K562 (cell line): ENCODE results near the gene CRYBB1. TPM values are rescaled to one million over a fixed set of nuclear protein-coding genes. Genes with fewer than 3 reads are reported as not detected.

Source experiments
- ATAC-seq: fragments of 200-7000 bp; cut with Tn5 transposase; 3 replicates; pipeline ENCODE4 v1.9.1; 2020; ENCODE audit warnings: moderate library complexity
- BruUV-seq: library from RNA; stranded (reverse); fragments of 400-500 nt; replicated peaks from 2 replicates; lab custom pipeline; 2021; lab: Mats Ljungman, UMichigan
- CTCF ChIA-PET: fragments of 300-600 bp; formaldehyde crosslinking; extraction: SDS; loops from one replicate; lab custom pipeline; 2021; ENCODE audit warnings: low intra/inter-chr PET ratio; lab: Yijun Ruan, JAX
- POLR2A ChIA-PET: fragments of 300-600, 350-650 bp; sonication (Branson Sonifier 250); formaldehyde crosslinking; extraction: SDS; loops from one replicate; lab custom pipeline; 2021; ENCODE audit warnings: antibody characterized with exemption, inconsistent platforms; lab: Yijun Ruan, JAX
- DNase-seq, 4 experiments: peaks; one replicate each; pipeline versions ENCODE4 v3.0.0 to v3.0.0-alpha.2; 2011 to 2018; ENCODE audit warnings: low spot score in 3 of 4, mixed read lengths in 3 of 4; ENCODE audit errors: extremely low read depth in 1 of 4
- FAIRE-seq: peaks from 2 replicates; lab custom pipeline; 2011; peaks lifted over from hg19 to GRCh38; lab: Jason Lieb, UNC
- H2AFZ ChIP-seq: 2 replicates; pipeline ENCODE4 v1.6.0; 2011; ENCODE audit warnings: low read depth, low read length, control low read depth, inconsistent platforms
- H3K27ac ChIP-seq: fragments of 200-600 bp; 3 replicates; pipeline ENCODE4 v1.8.0; 2011; ENCODE audit warnings: low read depth, mild to moderate bottlenecking, control low read depth, inconsistent platforms, low read length, moderate library complexity, mixed read lengths; ENCODE audit errors: extremely low read depth
- H3K27me3 ChIP-seq, 2 experiments: fragments of 300-600 bp in 1 of 2; 2 replicates in 1 of 2; 3 replicates in 1 of 2; pipeline versions ENCODE4 v1.6.0 to v1.8.0; 2011; ENCODE audit warnings: inconsistent platforms in 2 of 2, low read length in 2 of 2, mild to moderate bottlenecking in 1 of 2, mixed read lengths in 1 of 2, moderate library complexity in 1 of 2; ENCODE audit not compliant: control insufficient read depth in 2 of 2, insufficient read depth in 2 of 2
- H3K36me3 ChIP-seq: fragments of 300-600 bp; 3 replicates; pipeline ENCODE4 v1.8.0; 2011; ENCODE audit warnings: mild to moderate bottlenecking, low read length, inconsistent platforms; ENCODE audit not compliant: control insufficient read depth, insufficient read depth
- H3K4me1 ChIP-seq, 2 experiments: fragments of 200-600 bp in 1 of 2; replicated peaks in 1 of 2; 2 replicates in 1 of 2; 3 replicates in 1 of 2; pipeline versions ENCODE4 v1.5.1 to v1.8.0; 2011; ENCODE audit warnings: inconsistent platforms in 2 of 2, low read length in 2 of 2, mild to moderate bottlenecking in 1 of 2, mixed read lengths in 1 of 2, moderate library complexity in 1 of 2; ENCODE audit not compliant: control insufficient read depth in 2 of 2, insufficient read depth in 2 of 2
- H3K4me2 ChIP-seq: 2 replicates; pipeline ENCODE4 v1.6.1; 2011; ENCODE audit warnings: low read length, control low read depth, inconsistent platforms, mixed read lengths; ENCODE audit not compliant: insufficient read depth
- H3K4me3 ChIP-seq: fragments of 200-600 bp; sonication (generic), shearing (Covaris generic); 2 replicates; pipeline ENCODE4 v1.5.1; 2016; ENCODE audit warnings: control low read depth, inconsistent platforms
- H3K79me2 ChIP-seq: fragments of 200-600 bp; 3 replicates; pipeline ENCODE4 v1.8.0; 2011; ENCODE audit warnings: low read length, inconsistent platforms; ENCODE audit not compliant: control insufficient read depth, insufficient read depth
- H3K9ac ChIP-seq, 2 experiments: 2 replicates each; pipeline versions ENCODE4 v1.6.0 to v1.6.1; 2011; ENCODE audit warnings: low read depth in 2 of 2, low read length in 2 of 2, control low read depth in 1 of 2, inconsistent platforms in 1 of 2, mild to moderate bottlenecking in 1 of 2, mixed read lengths in 1 of 2; ENCODE audit not compliant: insufficient read depth in 1 of 2
- H3K9me1 ChIP-seq: one replicate; pipeline ENCODE4 v1.6.0; 2011; ENCODE audit warnings: inconsistent platforms, mild to moderate bottlenecking, low read length, moderate library complexity; ENCODE audit not compliant: control insufficient read depth, insufficient read depth
- H3K9me3 ChIP-seq: replicated peaks from 2 replicates; pipeline ENCODE4 v1.5.1; 2011; ENCODE audit warnings: low read depth, low read length, inconsistent platforms; ENCODE audit not compliant: control insufficient read depth, insufficient read depth
- H4K20me1 ChIP-seq: replicated peaks from 2 replicates; pipeline ENCODE4 v1.6.1; 2011; ENCODE audit warnings: low read length, inconsistent platforms, mixed read lengths; ENCODE audit not compliant: control insufficient read depth, insufficient read depth
- ATF1 ChIP-seq, 2 experiments: fragments of 450-650 bp in 1 of 2; IDR thresholded peaks; 2 replicates each; pipeline ENCODE4 v1.6.1; 2016; ENCODE audit warnings: missing compliant biosample characterization in 1 of 2, missing genetic modification characterization in 1 of 2
- DMBX1 ChIP-seq: fragments of 250-450 bp; sonication (Bioruptor Pico); IDR thresholded peaks from 2 replicates; pipeline ENCODE4 v1.8.0; 2022; ENCODE audit warnings: inconsistent platforms, mild to moderate bottlenecking, moderate library complexity, borderline replicate concordance
- EP400 ChIP-seq: fragments of 450-650 bp; IDR thresholded peaks from 2 replicates; pipeline ENCODE4 v1.6.1; 2017; ENCODE audit warnings: antibody characterized with exemption, mild to moderate bottlenecking, moderate library complexity
- ESRRA ChIP-seq: fragments of 450-650 bp; IDR thresholded peaks from 2 replicates; pipeline ENCODE4 v1.6.1; 2014; ENCODE audit warnings: low read depth, mild to moderate bottlenecking, moderate library complexity, borderline replicate concordance
- ETV6 ChIP-seq, 3 experiments: fragments of 150-350 bp in 1 of 3; sonication (generic) in 1 of 3; formaldehyde crosslinking in 1 of 3; IDR thresholded peaks; 2 replicates each; pipeline versions ENCODE4 v1.6.1 to v1.8.0; 2014 to 2022; ENCODE audit warnings: borderline replicate concordance in 2 of 3, low read depth in 2 of 3, antibody characterized with exemption in 1 of 3, low read length in 1 of 3, mild to moderate bottlenecking in 1 of 3, missing genetic modification reagents in 1 of 3
- NR2C1 ChIP-seq, 2 experiments: fragments of 450-650 bp; IDR thresholded peaks; 2 replicates each; pipeline ENCODE4 v1.6.1; 2017; ENCODE audit warnings: mild to moderate bottlenecking in 2 of 2, antibody characterized with exemption in 1 of 2, inconsistent platforms in 1 of 2, missing compliant biosample characterization in 1 of 2, missing genetic modification characterization in 1 of 2
- PHF20 ChIP-seq: fragments of 450-650 bp; IDR thresholded peaks from 2 replicates; pipeline ENCODE4 v1.6.1; 2018; ENCODE audit not compliant: partially characterized antibody
- PTRF ChIP-seq: fragments of 450-650 bp; IDR thresholded peaks from 2 replicates; pipeline ENCODE4 v1.6.1; 2016; ENCODE audit warnings: mild to moderate bottlenecking, missing genetic modification characterization, missing compliant biosample characterization
- TEAD2 ChIP-seq: fragments of 450-650 bp; IDR thresholded peaks from 2 replicates; pipeline ENCODE4 v1.6.1; 2016; ENCODE audit warnings: missing genetic modification characterization, control low read depth, missing compliant biosample characterization
- ZNF668 ChIP-seq: fragments of 250-450 bp; sonication (Bioruptor Pico); IDR thresholded peaks from 2 replicates; pipeline ENCODE4 v1.8.0; 2022; ENCODE audit warnings: mild to moderate bottlenecking, inconsistent platforms
- WGBS: fragments of 100-300 bp; shearing (Covaris generic); methylation state at CpG from one replicate; pipeline ENCODE4 v1.1.6; 2016; ENCODE audit warnings: low coverage, mixed read lengths; ENCODE audit not compliant: insufficient coverage; ENCODE audit errors: missing lambda C conversion rate; 5-methylcytosine and 5-hydroxymethylcytosine counted together
- in situ Hi-C: fragments of 300-500 bp; cut with MboI; formaldehyde crosslinking; loops from 4 replicates; pipeline ENCODE4 v1.15.0; 2018; ENCODE audit warnings: inconsistent platforms, mixed read lengths
- intact Hi-C: fragments of 100-400 bp; cut with micrococcal nuclease; formaldehyde crosslinking; loops from 2 replicates; pipeline ENCODE4 v1.14.2; 2022
- polyA plus RNA-seq, 8 experiments: library from polyadenylated mRNA; depleted of rRNA in 4 of 8; stranded (reverse) in 5 of 8; unstranded in 3 of 8; fragments of >200 nt; fragmentation: Nextera tagmentation in 2 of 8; fragmentation: Illumina TruSeq in 1 of 8; extraction: Ambion mirVana in 2 of 8; extraction: Trizol in 1 of 8; gene quantifications; 2 replicates each; pipeline versions ENCODE4 v1.2.1 to v1.2.3, GENCODE V29; 2011 to 2014; ENCODE audit warnings: inconsistent platforms in 1 of 8, missing spikeins in 1 of 8
- total RNA-seq, 7 experiments: library from RNA; depleted of rRNA in 6 of 7; stranded (reverse); fragments of >200 nt in 6 of 7; fragmentation: Illumina TruSeq in 2 of 7; extraction: Trizol in 2 of 7; gene quantifications; 2 replicates each; pipeline versions ENCODE4 v1.2.1 to v1.2.3, GENCODE V29; 2011 to 2021; ENCODE audit warnings: low replicate concordance in 1 of 7
- TF ChIP-seq, protein P1 (sequence below), 2 experiments: fragments of 450-650 bp in 1 of 2; sonication (generic) in 1 of 2; formaldehyde crosslinking in 1 of 2; IDR thresholded peaks in 1 of 2; conservative IDR thresholded peaks in 1 of 2; 2 replicates each; pipeline versions ENCODE4 v1.6.1 to v1.8.1; 2016 to 2023; ENCODE audit warnings: mild to moderate bottlenecking in 2 of 2, moderate library complexity in 2 of 2, inconsistent platforms in 1 of 2, missing genetic modification reagents in 1 of 2
- TF ChIP-seq, protein P2 (sequence below): fragments of 450-650 bp; IDR thresholded peaks from 2 replicates; pipeline ENCODE4 v1.6.1; 2017; ENCODE audit warnings: antibody characterized with exemption, mild to moderate bottlenecking

Gene CRYBB1
- total and polyA plus RNA-seq, 9 of the 15 experiments (the other 6 are each of a cell fraction or from before 2014, with no cell fraction given), result 0.16 to 0.45 (median 0.33) TPM; not detected in 2

DNA sequence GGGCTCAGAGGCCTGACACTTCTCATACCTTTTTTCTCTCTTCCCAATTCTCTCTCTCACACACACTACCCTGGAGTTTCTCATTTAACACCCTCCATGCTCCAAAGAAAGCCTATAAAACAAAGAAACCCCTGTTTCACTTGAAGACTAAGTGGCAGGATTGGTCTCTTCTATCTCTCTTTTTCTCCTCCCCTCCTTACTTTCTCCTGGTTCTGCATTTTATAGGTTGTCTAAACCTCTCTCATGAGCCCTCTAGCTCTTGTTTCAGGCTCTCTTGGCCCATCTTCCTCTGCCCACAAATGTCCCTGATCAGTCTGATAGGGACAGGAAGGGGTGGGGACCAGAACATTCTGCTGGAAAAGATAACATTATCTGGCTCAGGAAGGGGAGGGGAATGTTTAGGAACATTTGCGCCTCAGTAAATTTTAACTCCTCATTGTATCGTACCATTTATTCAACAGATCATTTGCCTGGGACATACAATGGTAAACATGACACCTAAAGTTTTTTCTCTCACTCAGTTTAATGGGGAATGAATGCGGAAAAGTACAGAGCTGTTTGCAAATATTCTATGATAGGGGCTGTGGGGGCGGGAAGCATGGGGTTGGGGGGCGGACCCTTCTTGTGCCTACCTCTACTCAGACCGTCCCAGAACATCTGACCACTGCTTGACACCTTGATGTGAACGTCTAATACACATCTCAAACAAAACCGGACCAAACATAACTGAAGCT lies 14.8 kb upstream of the CRYBB1 start (continued):
- TF ChIP-seq ESRRA, result peak; percentile 67; the same call in 1 of the 2 replicates
- TF ChIP-seq, protein P1, sequence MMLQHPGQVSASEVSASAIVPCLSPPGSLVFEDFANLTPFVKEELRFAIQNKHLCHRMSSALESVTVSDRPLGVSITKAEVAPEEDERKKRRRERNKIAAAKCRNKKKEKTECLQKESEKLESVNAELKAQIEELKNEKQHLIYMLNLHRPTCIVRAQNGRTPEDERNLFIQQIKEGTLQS (IDR thresholded peaks at IDR 0.05), result no peak
- TF ChIP-seq, protein P1 (CRISPR knock-in tag; conservative IDR thresholded peaks at IDR 0.05), result no peak
- TF ChIP-seq ATF1 (CRISPR knock-in tag; IDR thresholded peaks at IDR 0.05), result no peak
- TF ChIP-seq ATF1 (tag; IDR thresholded peaks at IDR 0.05), result no peak

DNA sequence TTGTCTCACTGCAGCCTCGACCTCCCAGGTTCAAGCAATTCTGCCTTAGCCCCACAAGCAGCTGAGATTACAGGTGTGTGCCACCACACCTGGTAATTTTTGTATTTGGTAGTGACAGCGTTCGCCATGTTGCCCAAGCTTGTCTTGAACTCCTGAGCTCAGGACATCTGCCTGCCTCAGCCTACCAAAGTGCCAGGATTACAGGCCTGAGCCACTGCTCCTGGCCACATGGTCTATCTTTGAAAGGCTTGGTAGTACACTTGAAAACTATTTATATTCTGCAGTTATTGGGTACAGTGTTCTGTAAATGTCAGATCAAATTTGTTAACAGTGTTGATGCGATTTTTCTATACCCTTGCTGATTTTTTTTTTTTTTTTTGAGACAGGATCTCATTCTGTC lies 13.5 kb upstream of the CRYBB1 start:
- H4K20me1 ChIP-seq, result no peaks in the 10 kb centered on the region
- H3K4me1 ChIP-seq, result peaks cover 20 to 49% of the 10 kb centered on the region in 2 experiments
- peak overlapping the region; percentile 67 to 76; a peak in 3 of 4 replicates for H3K9ac ChIP-seq
- peak overlapping the region; percentile 75 for H2AFZ ChIP-seq
- CTCF ChIA-PET, result no interaction called here
- no TSS peak for BruUV-seq
- H3K27ac ChIP-seq, result peak overlapping the region; percentile 90
- peaks cover 4% of the 10 kb centered on the region for H3K9me1 ChIP-seq
- H3K27me3 ChIP-seq, result no peaks in the 10 kb centered on the region
- H3K36me3 ChIP-seq, result no peaks in the 10 kb centered on the region
- no peak for FAIRE-seq
- no peak for DNase-seq
- POLR2A ChIA-PET, result interaction anchor here (0.6 kb wide), 2 partner anchors 11 to 26 kb away, joined by 4 read pairs; no protein-coding TSS in a partner anchor
- H3K4me3 ChIP-seq, result no peak overlapping the region
- H3K9me3 ChIP-seq, result peaks cover 2% of the 10 kb centered on the region; the same call in 1 of the 2 replicates
- in situ Hi-C loops (no loop called here), intact Hi-C loops (no loop called here)
- H3K4me2 ChIP-seq, result peak overlapping the region; percentile 52
- no peak for ATAC-seq
- peaks cover 7% of the 10 kb centered on the region; the same call in 1 of the 3 replicates for H3K79me2 ChIP-seq
- 8% methylated on average over 4 of the region's 4 CpGs for WGBS
- peak; percentile 85; the same call in 1 of the 2 replicates for TF ChIP-seq ZNF668
- peak; percentile 20; the same call in 1 of the 2 replicates for TF ChIP-seq EP400
- no peak for TF ChIP-seq TEAD2 (tag)
- peak; percentile 81; the same call in 1 of the 2 replicates for TF ChIP-seq DMBX1 (CRISPR knock-in tag)
- no peak for TF ChIP-seq ETV6 (IDR thresholded peaks at IDR 0.05; ENCODE audit: borderline replicate concordance in 1 of 2, low read depth in 2 of 2, low read length in 1 of 2)
- no peak for TF ChIP-seq ETV6 (CRISPR knock-in tag; IDR thresholded peaks at IDR 0.05; ENCODE audit: borderline replicate concordance)
- no peak for TF ChIP-seq PHF20
- TF ChIP-seq NR2C1 (IDR thresholded peaks at IDR 0.05), result no peak
- TF ChIP-seq NR2C1 (tag; IDR thresholded peaks at IDR 0.05), result peak; percentile 45; the same call in 1 of the 2 replicates
- TF ChIP-seq, protein P2, sequence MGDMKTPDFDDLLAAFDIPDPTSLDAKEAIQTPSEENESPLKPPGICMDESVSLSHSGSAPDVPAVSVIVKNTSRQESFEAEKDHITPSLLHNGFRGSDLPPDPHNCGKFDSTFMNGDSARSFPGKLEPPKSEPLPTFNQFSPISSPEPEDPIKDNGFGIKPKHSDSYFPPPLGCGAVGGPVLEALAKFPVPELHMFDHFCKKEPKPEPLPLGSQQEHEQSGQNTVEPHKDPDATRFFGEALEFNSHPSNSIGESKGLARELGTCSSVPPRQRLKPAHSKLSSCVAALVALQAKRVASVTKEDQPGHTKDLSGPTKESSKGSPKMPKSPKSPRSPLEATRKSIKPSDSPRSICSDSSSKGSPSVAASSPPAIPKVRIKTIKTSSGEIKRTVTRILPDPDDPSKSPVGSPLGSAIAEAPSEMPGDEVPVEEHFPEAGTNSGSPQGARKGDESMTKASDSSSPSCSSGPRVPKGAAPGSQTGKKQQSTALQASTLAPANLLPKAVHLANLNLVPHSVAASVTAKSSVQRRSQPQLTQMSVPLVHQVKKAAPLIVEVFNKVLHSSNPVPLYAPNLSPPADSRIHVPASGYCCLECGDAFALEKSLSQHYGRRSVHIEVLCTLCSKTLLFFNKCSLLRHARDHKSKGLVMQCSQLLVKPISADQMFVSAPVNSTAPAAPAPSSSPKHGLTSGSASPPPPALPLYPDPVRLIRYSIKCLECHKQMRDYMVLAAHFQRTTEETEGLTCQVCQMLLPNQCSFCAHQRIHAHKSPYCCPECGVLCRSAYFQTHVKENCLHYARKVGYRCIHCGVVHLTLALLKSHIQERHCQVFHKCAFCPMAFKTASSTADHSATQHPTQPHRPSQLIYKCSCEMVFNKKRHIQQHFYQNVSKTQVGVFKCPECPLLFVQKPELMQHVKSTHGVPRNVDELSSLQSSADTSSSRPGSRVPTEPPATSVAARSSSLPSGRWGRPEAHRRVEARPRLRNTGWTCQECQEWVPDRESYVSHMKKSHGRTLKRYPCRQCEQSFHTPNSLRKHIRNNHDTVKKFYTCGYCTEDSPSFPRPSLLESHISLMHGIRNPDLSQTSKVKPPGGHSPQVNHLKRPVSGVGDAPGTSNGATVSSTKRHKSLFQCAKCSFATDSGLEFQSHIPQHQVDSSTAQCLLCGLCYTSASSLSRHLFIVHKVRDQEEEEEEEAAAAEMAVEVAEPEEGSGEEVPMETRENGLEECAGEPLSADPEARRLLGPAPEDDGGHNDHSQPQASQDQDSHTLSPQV, result peak; percentile 91
- peak; percentile 59; the same call in 1 of the 2 replicates for TF ChIP-seq PTRF
